ENCODE results near the gene PKD2L1. TPM values are rescaled to one million over a fixed set of nuclear protein-coding genes. Genes with fewer than 3 reads are reported as not detected.

The PKD2L1 gene
- total RNA-seq, 4 donors from 2014 or later, result 0.14 to 1.9 TPM; not detected in 2

DNA sequence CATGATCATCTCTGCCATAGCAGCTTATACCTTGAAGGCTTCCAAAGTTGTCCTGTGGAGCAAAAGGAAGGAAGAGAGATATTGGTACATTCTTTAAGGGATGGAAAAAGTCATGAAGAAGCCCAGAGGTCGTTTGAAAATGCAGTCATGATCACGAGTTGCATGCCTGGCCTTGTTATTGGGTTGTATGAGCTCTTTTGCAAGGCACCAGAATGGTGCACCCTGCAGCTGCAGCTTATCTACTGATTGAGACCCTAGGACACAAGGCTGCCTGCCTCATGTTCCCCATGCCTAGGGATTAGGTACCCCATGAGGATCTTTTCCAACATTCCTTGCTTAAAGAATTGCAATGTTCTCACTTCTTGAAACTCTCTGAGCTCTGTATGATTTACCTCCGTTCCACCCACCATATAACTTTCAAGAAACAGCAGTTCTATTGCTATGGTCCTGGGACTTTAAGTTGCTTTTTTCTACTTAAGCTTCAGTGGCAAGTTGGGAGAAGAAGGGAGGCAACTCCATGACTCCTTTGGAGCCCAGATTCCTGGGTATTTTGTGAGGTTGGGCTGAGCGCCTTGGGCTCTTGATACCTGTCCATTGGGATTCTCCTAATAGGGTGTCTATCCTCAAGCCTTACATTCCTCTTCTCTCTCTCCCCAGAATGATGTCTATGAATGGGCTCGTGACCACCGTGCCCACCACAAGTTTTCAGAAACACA, 23.9 kb upstream of the PKD2L1 start:
- H3K36me3 ChIP-seq, result peaks cover 0 to 5% (median 2%) of the 10 kb centered on the region in 4 donors
- no peaks in the 10 kb centered on the region for H3K27me3 ChIP-seq
- H3K4me3 ChIP-seq, result no peak overlapping the region
- H3K9me3 ChIP-seq, result no peaks in the 10 kb centered on the region
- 64 to 90% methylated on average over 3 to 6 of the region's 6 CpGs for WGBS, 2 donors (ENCODE audit: low coverage in 1 of 2)
- TF ChIP-seq POLR2A (IDR thresholded peaks at IDR 0.05) (no peak), EP300 (IDR thresholded peaks at IDR 0.05; ENCODE audit: low read depth) (no peak), CTCF (IDR thresholded peaks at IDR 0.05) (no peak), POLR2AphosphoS5 (IDR thresholded peaks at IDR 0.05) (no peak)
- no peak overlapping the region for H3K27ac ChIP-seq
- H3K4me1 ChIP-seq, result peaks cover 0 to 7% (median 0%) of the 10 kb centered on the region in 4 donors
- intact Hi-C loops (cut with DNase I; ENCODE audit: low total_unique reads), result no loop called here
- DNase-seq, result no peak
- in situ Hi-C loops (cut with MboI; ENCODE audit: low pct_ligation_motif_present in 1 of 4, low pct_unique_long_range_greater_than_20kb in 1 of 4, low sequenced_read_pairs in 3 of 4), result no loop called here

GRCh38 chr10:100350914-100351485, 21.0 kb upstream of the PKD2L1 start:
- Histone ChIP-seq H3K4me1 (peaks cover 0 to 30% (median 20%) of the 10 kb centered on the region in 4 donors), H3K4me3 (no peak overlapping the region), H3K27ac (no peak overlapping the region), H3K9me3 (no peaks in the 10 kb centered on the region), H3K27me3 (no peaks in the 10 kb centered on the region), H3K36me3 (peaks cover 0 to 5% (median 0%) of the 10 kb centered on the region in 4 donors)
- in situ Hi-C loops (cut with MboI; ENCODE audit: low pct_ligation_motif_present in 1 of 4, low pct_unique_long_range_greater_than_20kb in 1 of 4, low sequenced_read_pairs in 3 of 4) (no loop called here), intact Hi-C loops (cut with DNase I; ENCODE audit: low total_unique reads) (no loop called here)
- WGBS, 2 donors (ENCODE audit: low coverage in 1 of 2), result 85 to 92% methylated on average over 3 to 5 of the region's 5 CpGs
- TF ChIP-seq POLR2A (IDR thresholded peaks at IDR 0.05) (no peak), EP300 (IDR thresholded peaks at IDR 0.05; ENCODE audit: low read depth) (no peak), POLR2AphosphoS5 (IDR thresholded peaks at IDR 0.05) (no peak), CTCF (IDR thresholded peaks at IDR 0.05) (no peak)
- no peak for DNase-seq

GRCh38 chr10:100349672-100350071, 19.6 kb upstream of the PKD2L1 start:
- in situ Hi-C loops (cut with MboI; ENCODE audit: low pct_ligation_motif_present in 1 of 4, low pct_unique_long_range_greater_than_20kb in 1 of 4, low sequenced_read_pairs in 3 of 4), result loop anchor here in 3 of 4 donors (10.0 to 25.0 kb wide), 2 partner anchors 163 to 165 kb away; partner anchors contain the start of gene SEC31B (in 3 of the 3)
- Histone ChIP-seq H3K4me3 (no peak overlapping the region), H3K36me3 (no peaks in the 10 kb centered on the region), H3K9me3 (no peaks in the 10 kb centered on the region), H3K27me3 (no peaks in the 10 kb centered on the region), H3K4me1 (peaks cover 0 to 32% (median 21%) of the 10 kb centered on the region in 4 donors), H3K27ac (no peak overlapping the region)
- DNase-seq, result no peak
- TF ChIP-seq POLR2AphosphoS5 (IDR thresholded peaks at IDR 0.05) (no peak), POLR2A (IDR thresholded peaks at IDR 0.05) (no peak), EP300 (IDR thresholded peaks at IDR 0.05; ENCODE audit: low read depth) (no peak), CTCF (IDR thresholded peaks at IDR 0.05) (no peak)
- intact Hi-C loops (cut with DNase I; ENCODE audit: low total_unique reads), result no loop called here
- WGBS, 2 donors (ENCODE audit: low coverage in 1 of 2), result 98% methylated on average over 3 of the region's 3 CpGs; no CpG with 5 or more reads in 1 of the 2 donors

GRCh38 chr10:100349087-100349486, 19.1 kb upstream of the PKD2L1 start:
- intact Hi-C loops (cut with DNase I; ENCODE audit: low total_unique reads) (no loop called here), in situ Hi-C loops (cut with MboI; ENCODE audit: low pct_ligation_motif_present in 1 of 4, low pct_unique_long_range_greater_than_20kb in 1 of 4, low sequenced_read_pairs in 3 of 4) (loop anchor here in 3 of 4 donors (10.0 to 25.0 kb wide), 2 partner anchors 163 to 166 kb away; partner anchors contain the start of gene SEC31B (in 3 of the 3))
- Histone ChIP-seq H3K36me3 (no peaks in the 10 kb centered on the region), H3K9me3 (no peaks in the 10 kb centered on the region), H3K27ac (no peak overlapping the region), H3K4me1 (peaks cover 0 to 32% (median 21%) of the 10 kb centered on the region in 4 donors), H3K4me3 (no peak overlapping the region), H3K27me3 (no peaks in the 10 kb centered on the region)
- WGBS, 2 donors (ENCODE audit: low coverage in 1 of 2), result 85% methylated on average over 5 of the region's 5 CpGs; no CpG with 5 or more reads in 1 of the 2 donors
- TF ChIP-seq POLR2AphosphoS5 (IDR thresholded peaks at IDR 0.05) (no peak), EP300 (IDR thresholded peaks at IDR 0.05; ENCODE audit: low read depth) (no peak), CTCF (IDR thresholded peaks at IDR 0.05) (no peak), POLR2A (IDR thresholded peaks at IDR 0.05) (no peak)
- no peak for DNase-seq
